Middle frontal gyrus (tissue), 1 donor: ENCODE results near the gene IGDCC3.
"Not testable (repeated sequence)": the region's sequence is repeated elsewhere in the genome, so short reads cannot be mapped to it uniquely, and the experiment has no call there.

ENCODE experiments used
- DNase-seq: peaks from one replicate; pipeline ENCODE4 v3.0.0-alpha.2; 2015; ENCODE audit warnings: low spot score; ENCODE audit errors: extremely low spot score

Gene IGDCC3

DNA sequence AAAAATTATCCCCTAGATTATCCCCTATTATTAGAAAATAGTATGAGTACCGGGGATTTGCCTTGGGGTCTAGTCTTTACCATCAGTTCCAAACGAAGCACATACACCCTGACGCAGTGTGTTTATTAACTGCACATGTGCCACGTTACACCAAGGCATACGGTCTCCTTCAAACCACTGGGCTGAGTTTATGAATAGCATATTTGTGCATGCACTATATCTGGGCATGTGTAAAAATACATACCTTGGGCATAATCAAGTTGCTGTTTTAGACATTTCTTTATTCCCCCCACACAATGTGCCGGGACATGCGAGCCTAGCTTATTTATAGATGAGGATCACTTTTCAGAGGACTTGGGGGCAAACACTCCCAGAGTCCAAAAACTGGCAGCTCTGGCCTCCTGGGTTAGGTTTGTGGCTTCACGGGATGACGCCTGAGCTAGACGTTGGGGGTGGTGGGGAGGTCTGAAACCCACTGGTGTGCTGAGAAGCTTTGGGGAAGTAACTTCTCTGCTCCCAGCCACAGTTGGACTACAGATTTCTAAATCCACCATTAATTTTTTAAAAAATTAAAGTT, 28.7 kb upstream of the IGDCC3 start:
- DNase-seq = no peak

GRCh38 chr15:65405791-65406423, 28.1 kb upstream of the IGDCC3 start:
- DNase-seq = no peak

DNA sequence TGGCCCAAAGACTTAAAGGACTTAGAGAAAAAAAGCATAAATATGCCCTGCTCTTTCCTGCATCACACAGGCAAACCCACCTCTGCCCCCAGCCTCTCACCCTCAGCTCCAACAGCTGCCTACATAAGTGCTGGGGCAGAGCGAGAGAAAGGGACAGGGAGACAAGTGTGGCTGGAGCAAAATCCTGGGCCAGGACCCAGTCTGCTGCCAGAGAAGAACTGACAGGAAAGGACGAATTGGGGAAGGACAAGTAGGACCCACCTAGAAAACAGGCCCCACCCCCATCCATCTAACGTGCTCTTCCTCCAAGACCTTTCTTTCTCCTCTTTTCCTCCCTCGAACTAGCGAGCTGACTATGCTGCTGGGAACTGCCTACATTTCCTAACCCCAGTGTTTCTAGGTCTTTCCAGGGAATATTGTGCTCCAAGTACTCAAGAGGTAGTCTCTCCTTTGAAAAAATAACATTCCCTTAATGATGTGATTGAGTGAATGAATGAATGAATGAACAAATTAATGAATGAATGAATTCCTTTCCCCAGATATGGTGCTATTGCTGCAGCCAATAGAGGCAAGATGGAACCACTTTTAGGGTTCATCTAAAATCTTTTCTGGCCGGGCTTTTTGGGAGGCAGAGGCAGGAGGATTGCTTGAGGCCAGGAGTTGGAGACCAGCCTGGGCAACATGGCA, 26.5 kb upstream of the IGDCC3 start:
- no peak for DNase-seq

GRCh38 chr15:65402961-65403360, 25.2 kb upstream of the IGDCC3 start:
- no peak for DNase-seq

GRCh38 chr15:65401611-65402240, 23.9 kb upstream of the IGDCC3 start:
- no peak for DNase-seq

GRCh38 chr15:65400760-65401610, 23.2 kb upstream of the IGDCC3 start:
- DNase-seq = no peak

- DNase-seq = no peak
These were observed 22.2 kb upstream of the IGDCC3 start for GRCh38 chr15:65399997-65400396.

DNA sequence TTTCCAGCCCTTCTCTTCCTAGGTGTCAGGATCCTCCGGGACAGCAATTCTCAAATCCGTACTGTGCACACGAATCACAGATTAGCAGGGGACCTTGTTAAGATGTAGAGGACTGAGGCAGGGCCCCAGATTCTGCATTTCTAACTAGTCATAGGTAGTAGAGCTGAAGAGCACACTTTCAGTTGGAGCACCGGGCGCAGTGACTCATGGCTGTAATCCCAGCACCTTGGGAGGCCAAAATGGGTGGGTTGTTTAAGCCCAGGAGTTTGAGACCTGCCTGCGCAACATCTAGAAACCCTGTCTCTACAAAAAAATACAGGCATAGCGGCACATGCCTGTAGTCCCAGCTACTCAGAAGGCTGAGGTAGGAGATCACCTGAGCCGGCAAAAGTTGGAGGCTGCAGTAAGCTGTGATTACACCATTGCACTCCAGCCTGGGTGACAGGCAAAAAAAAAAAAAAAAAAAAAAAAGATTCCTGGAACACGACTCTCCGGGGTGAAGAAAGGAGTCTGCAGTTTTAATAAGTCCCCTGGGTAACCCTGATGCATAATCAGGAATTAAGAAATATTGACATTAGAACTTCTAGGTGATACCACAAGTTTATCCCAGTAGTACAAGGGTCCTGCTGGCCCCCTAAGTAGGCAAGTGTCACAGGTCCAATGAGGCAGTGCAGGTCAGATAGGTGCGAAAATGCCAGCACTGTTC, 21.4 kb upstream of the IGDCC3 start:
- DNase-seq = no peak

GRCh38 chr15:65398486-65398885, 20.7 kb upstream of the IGDCC3 start:
- DNase-seq = not testable (repeated sequence)

GRCh38 chr15:65396965-65397317, 19.1 kb upstream of the IGDCC3 start:
- no peak for DNase-seq

GRCh38 chr15:65396283-65396964, 18.6 kb upstream of the IGDCC3 start:
- no peak for DNase-seq

GRCh38 chr15:65395567-65396202, 17.9 kb upstream of the IGDCC3 start:
- no peak for DNase-seq

- DNase-seq = no peak
These were observed 17.1 kb upstream of the IGDCC3 start for GRCh38 chr15:65394936-65395335.

DNA sequence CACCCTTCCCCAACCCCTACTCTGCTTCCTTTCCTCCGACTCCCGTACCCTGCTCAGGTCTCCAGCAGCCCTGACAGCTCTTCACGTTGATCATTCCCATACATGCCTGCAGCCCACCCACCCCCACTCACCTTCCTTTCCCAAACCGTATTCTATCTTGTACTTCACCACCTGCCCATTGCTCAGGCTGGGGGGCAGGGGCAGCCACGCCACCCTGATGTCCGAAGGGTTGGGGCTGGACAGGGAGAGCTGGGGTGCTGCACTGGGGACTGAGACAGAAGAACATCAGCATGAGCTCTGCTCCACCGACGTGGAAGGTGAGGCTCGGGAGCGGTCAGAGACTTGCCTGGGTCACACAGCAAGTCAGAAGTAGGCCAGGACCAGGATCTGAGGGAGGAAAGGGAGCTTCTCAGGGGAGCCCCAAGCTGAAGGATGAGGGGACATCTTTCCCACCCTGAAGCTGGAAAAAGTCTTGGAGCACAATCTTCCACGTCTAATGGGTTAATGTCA, 16.5 kb upstream of the IGDCC3 start:
- no peak for DNase-seq

GRCh38 chr15:65393557-65393956, 15.8 kb upstream of the IGDCC3 start:
- DNase-seq = no peak

DNA sequence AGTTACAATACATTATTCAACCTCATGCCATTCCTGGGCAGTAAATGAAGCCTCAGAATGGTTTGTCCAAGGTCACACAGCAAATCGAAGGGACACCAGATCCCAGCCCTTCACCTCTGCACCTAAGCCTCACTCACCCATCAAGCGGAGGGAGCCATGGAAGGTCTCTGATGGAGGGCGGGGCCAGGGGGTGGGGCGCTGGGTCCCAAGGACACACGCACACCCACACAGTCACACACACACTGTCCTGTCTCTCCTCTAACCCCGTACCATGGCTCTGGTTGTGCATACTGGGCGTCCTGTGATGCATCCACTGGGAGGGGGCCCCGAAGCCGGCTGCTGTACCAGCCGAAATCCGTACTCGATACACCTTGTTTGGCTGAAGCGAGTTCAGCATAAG, 15.3 kb upstream of the IGDCC3 start:
- no peak for DNase-seq

DNA sequence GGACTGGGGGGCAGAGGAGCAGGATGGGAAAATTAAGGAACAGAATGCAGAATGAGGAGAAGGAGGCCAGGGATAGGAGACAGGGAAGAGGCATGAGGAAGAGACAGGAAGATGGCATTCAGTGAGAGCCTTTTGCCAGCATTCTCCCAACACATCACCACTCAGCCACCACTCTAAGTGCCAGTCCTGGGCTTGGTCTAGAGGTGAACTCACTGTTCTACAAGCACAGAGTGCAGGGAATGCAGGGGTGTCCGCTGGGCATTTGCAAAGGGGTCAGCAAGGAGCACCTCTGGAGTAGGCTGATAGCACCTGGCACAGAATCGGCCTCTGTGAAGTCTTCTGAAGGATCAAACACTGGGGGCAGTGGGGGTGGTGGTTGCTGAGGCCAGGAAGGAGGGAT, 14.6 kb upstream of the IGDCC3 start:
- no peak for DNase-seq

- DNase-seq = no peak
These were observed 13.9 kb upstream of the IGDCC3 start for GRCh38 chr15:65391732-65392131.

DNA sequence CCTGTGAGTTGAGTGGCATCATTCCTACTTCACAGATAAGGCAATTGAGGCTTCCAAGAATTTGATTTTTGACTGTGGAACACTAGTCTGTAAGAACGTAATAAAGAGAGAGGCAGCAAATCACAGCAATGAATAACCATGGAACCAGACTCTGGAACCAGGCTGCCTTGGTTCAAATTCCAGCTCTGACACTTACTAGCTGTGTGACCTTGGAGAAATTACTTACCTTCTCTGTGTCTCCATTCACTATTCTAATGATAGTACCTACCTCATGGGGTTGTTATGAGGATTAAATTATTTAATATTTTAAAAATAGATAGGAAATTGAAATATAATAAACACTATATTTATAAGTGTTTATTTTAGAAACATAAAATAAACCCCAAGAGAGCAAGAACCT, 12.6 kb upstream of the IGDCC3 start:
- no peak for DNase-seq

- no peak for DNase-seq
These were observed 11.4 kb upstream of the IGDCC3 start for GRCh38 chr15:65389226-65389625.
